Psoas muscle (tissue), 8 donors: ENCODE measurements around the gene AOPEP. TPM values are rescaled to one million over a fixed set of nuclear protein-coding genes. Genes with fewer than 3 reads are reported as not detected.
A peak's percentile ranks its signal among the peaks of the same experiment; 100 is the strongest.

ENCODE experiments used
- ATAC-seq, 4 donors: fragments of 200-7000 bp; cut with Tn5 transposase; one replicate each; pipeline ENCODE4 v1.9.1; 2020; ENCODE audit warnings: moderate library complexity in 3 of 4, mild to moderate bottlenecking in 2 of 4
- DNase-seq, 2 donors: peaks; one replicate each; pipeline ENCODE4 v3.0.0-alpha.2; 2020
- H3K27ac ChIP-seq: fragments of 200-600 bp; one replicate; pipeline ENCODE4 v1.8.0; 2022
- H3K27me3 ChIP-seq, 3 donors: fragments of 200-600 bp in 1 of 3; one replicate each; pipeline versions ENCODE4 v1.6.1 to v1.8.0; 2013 to 2022; ENCODE audit warnings: low read length in 2 of 3, mild to moderate bottlenecking in 2 of 3, moderate library complexity in 1 of 3; ENCODE audit not compliant: insufficient read depth in 3 of 3
- H3K36me3 ChIP-seq, 2 donors: fragments of 200-600 bp in 1 of 2; one replicate each; pipeline versions ENCODE4 v1.6.1 to v1.8.0; 2013 to 2022; ENCODE audit warnings: low read depth in 1 of 2, mild to moderate bottlenecking in 1 of 2, moderate library complexity in 1 of 2; ENCODE audit not compliant: insufficient read depth in 1 of 2
- H3K4me1 ChIP-seq: fragments of 200-600 bp; one replicate; pipeline ENCODE4 v1.8.0; 2022
- H3K4me3 ChIP-seq: fragments of 200-600 bp; one replicate; pipeline ENCODE4 v1.8.0; 2022; ENCODE audit warnings: mild to moderate bottlenecking
- H3K9me3 ChIP-seq: fragments of 200-600 bp; one replicate; pipeline ENCODE4 v1.8.0; 2022
- WGBS, 3 donors: extraction: QIAGEN DNeasy Blood & Tissue Kit; methylation state at CpG; one replicate each; pipeline versions ENCODE4 v1.1.6 to v1.1.7; 2013; 5-methylcytosine and 5-hydroxymethylcytosine counted together
- intact Hi-C, 2 donors: fragments of 100-400 bp; cut with DNase I; formaldehyde crosslinking; loops; one replicate each; pipeline versions ENCODE4 v1.11.0 to v1.14.2; 2022
- polyA plus RNA-seq, 3 donors: library from polyadenylated mRNA; stranded (reverse); fragments of 200-250 nt; gene quantifications; one replicate each; pipeline ENCODE4 v1.2.3, GENCODE V29; 2013
- total RNA-seq, 4 donors: library from RNA; stranded (reverse); fragmentation: NEBNext Ultra II Directional in 2 of 4; extraction: Animal tissue kit (Norgen Biotek cat#: 25700) in 2 of 4; gene quantifications; one replicate each; pipeline versions ENCODE4 v1.2.1 to v1.2.4, GENCODE V29; 2021 to 2023
- TF ChIP-seq, protein P1 (sequence below): fragments of 200-600 bp; IDR thresholded peaks from one replicate; pipeline ENCODE4 v1.8.0; 2022; ENCODE audit warnings: antibody characterized with exemption
- donor health status: healthy with polysubstance abuse.
- donor health status: DM: no; HTN: no; CAD: no; lungs with moderate emphysema.
- donor health status: Bipolar disorder and iron deficiency.
- donor health status: healthy.
- donor health status: DM: yes; HTN: yes; CAD: no.
- donor health status: DM: no; HTN: no; CAD: no.
- donor health status: DM: no; HTN: no; CAD: no.
- donor health status: DM: yes; HTN: yes; CAD: no.

AOPEP gene
- total and polyA plus RNA-seq, 7 donors = 46.4 to 96.9 (median 78.6) TPM

DNA sequence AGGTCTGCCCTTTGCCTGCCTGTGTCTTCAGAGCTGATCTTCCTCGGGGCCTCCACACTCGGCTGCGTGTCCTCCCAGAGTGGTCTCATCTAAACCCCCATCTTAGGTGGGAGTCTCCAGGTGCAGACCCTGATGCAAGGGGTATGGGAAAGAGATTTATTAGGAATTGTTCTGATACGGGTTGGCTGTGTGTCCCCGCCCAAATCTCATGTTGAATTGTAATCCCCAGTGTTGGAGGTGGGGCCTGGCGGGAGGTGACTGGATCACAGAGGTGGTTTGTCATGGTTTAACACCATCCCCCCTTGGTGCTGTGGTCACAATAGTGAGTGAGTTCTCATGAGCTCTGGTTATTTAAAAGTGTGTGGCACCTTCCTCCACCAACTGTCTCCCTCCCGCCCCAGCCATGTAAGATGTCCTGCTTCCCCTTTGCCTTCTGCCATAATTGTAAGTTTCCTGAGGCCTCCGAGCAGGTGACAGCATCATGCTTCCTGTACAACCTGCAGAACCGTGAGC is 208.4 kb downstream of the AOPEP start:
- Histone ChIP-seq H3K36me3 (no peaks in the 10 kb centered on the region), H3K4me1 (peaks cover 22% of the 10 kb centered on the region), H3K27me3 (no peaks in the 10 kb centered on the region), H3K9me3 (no peaks in the 10 kb centered on the region), H3K4me3 (no peak overlapping the region), H3K27ac (no peak overlapping the region)
- no peak for DNase-seq
- ATAC-seq = no peak
- TF ChIP-seq, protein P1, sequence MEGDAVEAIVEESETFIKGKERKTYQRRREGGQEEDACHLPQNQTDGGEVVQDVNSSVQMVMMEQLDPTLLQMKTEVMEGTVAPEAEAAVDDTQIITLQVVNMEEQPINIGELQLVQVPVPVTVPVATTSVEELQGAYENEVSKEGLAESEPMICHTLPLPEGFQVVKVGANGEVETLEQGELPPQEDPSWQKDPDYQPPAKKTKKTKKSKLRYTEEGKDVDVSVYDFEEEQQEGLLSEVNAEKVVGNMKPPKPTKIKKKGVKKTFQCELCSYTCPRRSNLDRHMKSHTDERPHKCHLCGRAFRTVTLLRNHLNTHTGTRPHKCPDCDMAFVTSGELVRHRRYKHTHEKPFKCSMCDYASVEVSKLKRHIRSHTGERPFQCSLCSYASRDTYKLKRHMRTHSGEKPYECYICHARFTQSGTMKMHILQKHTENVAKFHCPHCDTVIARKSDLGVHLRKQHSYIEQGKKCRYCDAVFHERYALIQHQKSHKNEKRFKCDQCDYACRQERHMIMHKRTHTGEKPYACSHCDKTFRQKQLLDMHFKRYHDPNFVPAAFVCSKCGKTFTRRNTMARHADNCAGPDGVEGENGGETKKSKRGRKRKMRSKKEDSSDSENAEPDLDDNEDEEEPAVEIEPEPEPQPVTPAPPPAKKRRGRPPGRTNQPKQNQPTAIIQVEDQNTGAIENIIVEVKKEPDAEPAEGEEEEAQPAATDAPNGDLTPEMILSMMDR = no peak
- WGBS, 3 donors = 88 to 90% (median 90%) methylated on average over 9 of the region's 9 CpGs
- intact Hi-C loops = loop anchor here in 1 of 2 donors (5.0 kb wide), 1 partner anchor 32 kb away; no protein-coding TSS in a partner anchor

DNA sequence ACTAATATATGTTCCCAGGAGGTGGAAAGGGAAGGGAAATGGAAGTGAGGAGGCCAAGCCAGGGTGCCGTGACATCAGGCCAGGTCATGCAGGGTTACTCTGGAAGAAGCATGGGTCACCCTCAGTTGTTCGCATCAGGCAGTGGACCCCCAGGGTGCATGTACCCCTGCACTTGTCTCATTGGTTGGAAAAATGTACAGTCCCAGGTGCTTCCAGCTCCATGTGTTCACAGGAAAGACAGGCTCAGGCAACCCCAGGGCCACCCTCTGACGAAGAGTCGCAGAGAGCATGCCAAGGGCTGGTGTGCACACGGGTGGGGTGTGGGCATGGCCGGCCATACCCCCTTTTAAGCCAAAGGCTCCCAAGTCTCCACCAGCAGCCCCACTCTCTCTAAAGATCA is 208.9 kb downstream of the AOPEP start:
- DNase-seq (no peak), ATAC-seq (no peak)
- WGBS, 3 donors = 89 to 96% (median 90%) methylated on average over 6 of the region's 6 CpGs
- Histone ChIP-seq H3K27ac (no peak overlapping the region), H3K27me3 (no peaks in the 10 kb centered on the region), H3K4me3 (no peak overlapping the region), H3K4me1 (peaks cover 25% of the 10 kb centered on the region), H3K36me3 (no peaks in the 10 kb centered on the region), H3K9me3 (no peaks in the 10 kb centered on the region)
- TF ChIP-seq, protein P1 = no peak
- intact Hi-C loops = no loop called here

DNA sequence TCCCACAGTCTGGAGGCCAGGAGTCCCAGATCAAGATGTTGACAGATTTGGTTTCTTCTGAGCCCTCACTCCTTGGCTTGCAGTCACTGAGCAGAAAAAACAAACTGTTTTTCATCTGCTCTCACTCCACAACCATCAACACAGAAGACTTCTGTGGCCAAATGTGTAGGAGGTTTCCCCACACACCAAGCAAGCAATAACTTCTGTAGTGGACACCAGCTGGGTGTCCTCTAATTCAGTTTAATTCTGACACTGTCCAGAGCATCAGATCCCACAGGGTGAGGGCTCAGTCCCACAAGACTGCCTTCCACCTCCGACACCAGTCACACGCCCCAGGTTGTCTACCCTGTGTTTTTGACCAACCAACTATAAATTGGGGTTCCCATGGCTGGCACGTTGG is 209.9 kb downstream of the AOPEP start:
- DNase-seq (no peak), ATAC-seq (no peak)
- Histone ChIP-seq H3K4me3 (no peak overlapping the region), H3K36me3 (no peaks in the 10 kb centered on the region), H3K4me1 (peaks cover 35% of the 10 kb centered on the region), H3K9me3 (no peaks in the 10 kb centered on the region), H3K27ac (peak overlapping the region; percentile 77), H3K27me3 (no peaks in the 10 kb centered on the region)
- 86 to 91% (median 91%) methylated on average over 3 of the region's 3 CpGs for WGBS, 3 donors
- TF ChIP-seq, protein P1 = no peak
- intact Hi-C loops = no loop called here

DNA sequence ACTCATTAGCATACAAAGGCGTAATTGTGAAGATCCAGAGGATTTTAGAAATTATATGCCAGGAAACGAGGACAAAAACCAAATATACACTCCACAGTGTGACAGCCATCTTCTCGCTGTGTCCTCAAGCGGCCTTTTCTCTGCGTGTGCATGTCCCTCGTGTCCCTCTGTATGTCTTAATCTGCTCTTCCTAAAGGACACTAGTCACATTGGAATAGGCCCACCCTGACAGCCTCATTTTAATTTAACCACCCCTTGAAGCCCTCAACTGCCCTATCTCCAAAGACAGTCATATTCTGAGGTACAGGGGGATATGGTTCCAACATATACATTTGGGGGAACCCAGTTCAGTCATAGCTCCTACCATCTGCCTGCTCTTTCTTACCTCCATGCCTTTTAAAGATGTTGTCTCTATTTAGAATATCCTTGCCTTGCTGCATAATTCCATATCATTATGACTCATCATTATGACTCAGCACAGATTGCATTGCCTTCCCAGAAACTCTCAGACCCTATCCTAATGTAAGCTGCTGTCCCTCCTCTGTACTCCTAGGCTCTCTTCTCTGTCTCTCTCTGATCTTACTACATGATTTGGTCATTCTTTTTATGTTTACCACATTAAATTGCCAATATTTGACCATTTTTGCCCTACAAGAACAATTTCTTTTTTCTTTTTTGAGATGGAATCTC is 210.9 kb downstream of the AOPEP start:
- intact Hi-C loops = no loop called here
- ATAC-seq (peak; percentile 79 to 83 (median 80)), DNase-seq (no peak)
- Histone ChIP-seq H3K27ac (peak overlapping the region; percentile 77), H3K4me3 (no peak overlapping the region), H3K27me3 (no peaks in the 10 kb centered on the region), H3K36me3 (no peaks in the 10 kb centered on the region), H3K4me1 (peaks cover 42% of the 10 kb centered on the region), H3K9me3 (no peaks in the 10 kb centered on the region)
- TF ChIP-seq, protein P1 = no peak
- 90 to 98% (median 96%) methylated on average over 6 of the region's 6 CpGs for WGBS, 3 donors
